K562 (cell line): Measurements from ENCODE around the gene POR. TPM values are rescaled to one million over a fixed set of nuclear protein-coding genes. Genes with fewer than 3 reads are reported as not detected.

Experiments
- BRD4 ChIP-seq: fragments of 200-600 bp; sonication (generic); IDR thresholded peaks from 2 replicates; pipeline ENCODE4 v1.6.1; 2017; ENCODE audit warnings: inconsistent platforms
- CSDE1 ChIP-seq, 2 experiments: fragments of 450-650 bp; IDR thresholded peaks; 2 replicates each; pipeline ENCODE4 v1.6.1; 2016; ENCODE audit warnings: mild to moderate bottlenecking in 1 of 2
- EHMT2 ChIP-seq: fragments of 450-650 bp; IDR thresholded peaks from 2 replicates; pipeline ENCODE4 v1.6.1; 2018; ENCODE audit warnings: antibody characterized with exemption
- HNRNPLL ChIP-seq: fragments of 200-400 bp; formaldehyde crosslinking; IDR thresholded peaks from 2 replicates; pipeline ENCODE4 v1.6.1; 2017; ENCODE audit warnings: low read length, low read depth, mild to moderate bottlenecking; ENCODE audit not compliant: poor library complexity, severe bottlenecking
- NR2F6 ChIP-seq: fragments of 450-650 bp; formaldehyde crosslinking; IDR thresholded peaks from 2 replicates; pipeline ENCODE4 v1.4.0; 2020; ENCODE audit warnings: mild to moderate bottlenecking
- RAD21 ChIP-seq, 2 experiments: fragments of 250-450 bp in 1 of 2; fragments of 450-650 bp in 1 of 2; sonication (Bioruptor Pico) in 1 of 2; formaldehyde crosslinking in 1 of 2; IDR thresholded peaks in 1 of 2; conservative IDR thresholded peaks in 1 of 2; 2 replicates each; pipeline versions ENCODE4 v1.4.0 to v1.8.0; 2020 to 2022; ENCODE audit warnings: mild to moderate bottlenecking in 2 of 2, moderate library complexity in 1 of 2
- RCOR1 ChIP-seq, 2 experiments: IDR thresholded peaks; 2 replicates each; pipeline ENCODE4 v1.6.1; 2012; ENCODE audit warnings: low read depth in 2 of 2, low read length in 2 of 2, borderline replicate concordance in 1 of 2, improper control_type of control experiment in 1 of 2
- RNF2 ChIP-seq: sonication (generic); IDR thresholded peaks from 2 replicates; pipeline ENCODE4 v1.6.1; 2016
- SRSF9 ChIP-seq: fragments of 200-400 bp; formaldehyde crosslinking; IDR thresholded peaks from 2 replicates; pipeline ENCODE4 v1.6.1; 2017; ENCODE audit warnings: low read depth, low read length, borderline replicate concordance
- ZBTB17 ChIP-seq: fragments of 450-650 bp; formaldehyde crosslinking; IDR thresholded peaks from 2 replicates; pipeline ENCODE4 v1.4.0; 2020; ENCODE audit warnings: mild to moderate bottlenecking
- ZNF407 ChIP-seq: fragments of 450-650 bp; IDR thresholded peaks from 2 replicates; pipeline ENCODE4 v1.6.1; 2016; ENCODE audit warnings: low read depth
- polyA plus RNA-seq, 8 experiments: library from polyadenylated mRNA; depleted of rRNA in 4 of 8; stranded (reverse) in 5 of 8; unstranded in 3 of 8; fragments of >200 nt; fragmentation: Nextera tagmentation in 2 of 8; fragmentation: Illumina TruSeq in 1 of 8; extraction: Ambion mirVana in 2 of 8; extraction: Trizol in 1 of 8; gene quantifications; 2 replicates each; pipeline versions ENCODE4 v1.2.1 to v1.2.3, GENCODE V29; 2011 to 2014; ENCODE audit warnings: inconsistent platforms in 1 of 8, missing spikeins in 1 of 8
- total RNA-seq, 7 experiments: library from RNA; depleted of rRNA in 6 of 7; stranded (reverse); fragments of >200 nt in 6 of 7; fragmentation: Illumina TruSeq in 2 of 7; extraction: Trizol in 2 of 7; gene quantifications; 2 replicates each; pipeline versions ENCODE4 v1.2.1 to v1.2.3, GENCODE V29; 2011 to 2021; ENCODE audit warnings: low replicate concordance in 1 of 7
- TF ChIP-seq, protein P1 (sequence below): fragments of 450-650 bp; formaldehyde crosslinking; IDR thresholded peaks from 2 replicates; pipeline ENCODE4 v1.4.0; 2022; ENCODE audit warnings: missing genetic modification characterization
- TF ChIP-seq, protein P2 (sequence below): fragments of 150-350 bp; IDR thresholded peaks from 2 replicates; pipeline ENCODE4 v1.6.1; 2014; ENCODE audit warnings: low read depth, mild to moderate bottlenecking, low read length, borderline replicate concordance

The POR gene
- total and polyA plus RNA-seq, 9 of the 15 experiments (the other 6 are each of a cell fraction or from before 2014, with no cell fraction given): 4.7 to 142 (median 40.8) TPM

GRCh38 chr7:75878769-75879611 lies 36.0 kb upstream of the POR start, which contains the start of gene RHBDD2 (continued):
- TF ChIP-seq ZNF407: no peak
- TF ChIP-seq, protein P1, sequence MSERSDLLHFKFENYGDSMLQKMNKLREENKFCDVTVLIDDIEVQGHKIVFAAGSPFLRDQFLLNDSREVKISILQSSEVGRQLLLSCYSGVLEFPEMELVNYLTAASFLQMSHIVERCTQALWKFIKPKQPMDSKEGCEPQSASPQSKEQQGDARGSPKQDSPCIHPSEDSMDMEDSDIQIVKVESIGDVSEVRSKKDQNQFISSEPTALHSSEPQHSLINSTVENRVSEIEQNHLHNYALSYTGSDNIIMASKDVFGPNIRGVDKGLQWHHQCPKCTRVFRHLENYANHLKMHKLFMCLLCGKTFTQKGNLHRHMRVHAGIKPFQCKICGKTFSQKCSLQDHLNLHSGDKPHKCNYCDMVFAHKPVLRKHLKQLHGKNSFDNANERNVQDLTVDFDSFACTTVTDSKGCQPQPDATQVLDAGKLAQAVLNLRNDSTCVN (CRISPR knock-in tag): no peak; the same call in 1 of the 2 replicates
- no peak for TF ChIP-seq SRSF9
- peak; percentile 57; the same call in 1 of the 2 replicates for TF ChIP-seq RNF2
- TF ChIP-seq NR2F6 (CRISPR knock-in tag): no peak
- peak; percentile 32 to 69; a peak in 2 of 4 replicates for TF ChIP-seq RCOR1 (IDR thresholded peaks at IDR 0.05; ENCODE audit: borderline replicate concordance in 1 of 2, low read depth in 2 of 2, low read length in 2 of 2)
- TF ChIP-seq BRD4: no peak
- no peak; a peak in 1 of 4 replicates for TF ChIP-seq CSDE1 (IDR thresholded peaks at IDR 0.05)
- TF ChIP-seq ZBTB17: peak; percentile 62; the same call in 1 of the 2 replicates
- TF ChIP-seq RAD21 (CRISPR knock-in tag; conservative IDR thresholded peaks at IDR 0.05 in 1 of 2, IDR thresholded peaks at IDR 0.05 in 1 of 2): no peak
- TF ChIP-seq, protein P2, sequence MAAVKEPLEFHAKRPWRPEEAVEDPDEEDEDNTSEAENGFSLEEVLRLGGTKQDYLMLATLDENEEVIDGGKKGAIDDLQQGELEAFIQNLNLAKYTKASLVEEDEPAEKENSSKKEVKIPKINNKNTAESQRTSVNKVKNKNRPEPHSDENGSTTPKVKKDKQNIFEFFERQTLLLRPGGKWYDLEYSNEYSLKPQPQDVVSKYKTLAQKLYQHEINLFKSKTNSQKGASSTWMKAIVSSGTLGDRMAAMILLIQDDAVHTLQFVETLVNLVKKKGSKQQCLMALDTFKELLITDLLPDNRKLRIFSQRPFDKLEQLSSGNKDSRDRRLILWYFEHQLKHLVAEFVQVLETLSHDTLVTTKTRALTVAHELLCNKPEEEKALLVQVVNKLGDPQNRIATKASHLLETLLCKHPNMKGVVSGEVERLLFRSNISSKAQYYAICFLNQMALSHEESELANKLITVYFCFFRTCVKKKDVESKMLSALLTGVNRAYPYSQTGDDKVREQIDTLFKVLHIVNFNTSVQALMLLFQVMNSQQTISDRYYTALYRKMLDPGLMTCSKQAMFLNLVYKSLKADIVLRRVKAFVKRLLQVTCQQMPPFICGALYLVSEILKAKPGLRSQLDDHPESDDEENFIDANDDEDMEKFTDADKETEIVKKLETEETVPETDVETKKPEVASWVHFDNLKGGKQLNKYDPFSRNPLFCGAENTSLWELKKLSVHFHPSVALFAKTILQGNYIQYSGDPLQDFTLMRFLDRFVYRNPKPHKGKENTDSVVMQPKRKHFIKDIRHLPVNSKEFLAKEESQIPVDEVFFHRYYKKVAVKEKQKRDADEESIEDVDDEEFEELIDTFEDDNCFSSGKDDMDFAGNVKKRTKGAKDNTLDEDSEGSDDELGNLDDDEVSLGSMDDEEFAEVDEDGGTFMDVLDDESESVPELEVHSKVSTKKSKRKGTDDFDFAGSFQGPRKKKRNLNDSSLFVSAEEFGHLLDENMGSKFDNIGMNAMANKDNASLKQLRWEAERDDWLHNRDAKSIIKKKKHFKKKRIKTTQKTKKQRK: no peak
- TF ChIP-seq HNRNPLL: no peak
- TF ChIP-seq EHMT2: no peak; the same call in 1 of the 2 replicates
